M059J (cell line): ENCODE data around the gene PPP1R12A. TPM values are rescaled to one million over a fixed set of nuclear protein-coding genes. Genes with fewer than 3 reads are reported as not detected.
A peak's percentile ranks its signal among the peaks of the same experiment; 100 is the strongest.

Source experiments
- DNase-seq: peaks from one replicate; pipeline ENCODE4 v3.0.0-alpha.2; 2012; ENCODE audit warnings: low read depth
- total RNA-seq: library from RNA; depleted of rRNA; stranded (reverse); fragments of >200 nt; shearing (Covaris generic); gene quantifications from 2 replicates; pipeline ENCODE4 v1.2.3, GENCODE V29; 2014; rRNA removed

Gene PPP1R12A
- total RNA-seq, 1 experiment from 2014 or later, result 68.5 TPM

DNA sequence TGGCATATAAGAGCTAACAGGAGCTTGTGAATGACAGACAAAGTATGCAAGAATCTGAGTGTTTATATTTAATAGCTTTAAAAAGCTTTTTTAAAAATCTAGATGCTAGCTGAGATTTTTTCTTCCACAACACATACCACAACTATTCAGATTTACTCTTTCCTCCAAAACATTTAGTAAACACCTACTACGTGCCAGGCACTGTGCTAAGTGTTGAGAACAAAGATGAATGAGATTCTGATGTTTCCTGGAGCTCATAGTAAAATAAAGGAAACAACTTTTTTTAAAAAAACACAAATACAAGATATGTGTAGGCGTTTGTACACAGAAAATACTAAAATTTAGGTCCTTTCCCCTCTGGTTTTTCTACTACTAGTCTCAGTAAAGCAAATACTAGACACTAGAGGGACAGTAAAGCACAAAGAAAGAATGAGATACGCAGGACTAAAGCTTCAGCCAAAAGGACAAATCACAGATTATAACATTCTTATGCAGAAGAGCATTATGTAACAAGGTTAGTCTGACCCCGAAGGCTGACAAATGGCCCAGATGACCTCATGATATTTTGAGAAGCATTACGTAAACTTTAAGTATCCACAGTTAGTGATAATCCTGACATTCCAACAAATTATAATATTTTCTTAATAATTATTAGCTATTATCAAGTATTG is 165.6 kb downstream of the PPP1R12A start:
- DNase-seq, result no peak

DNA sequence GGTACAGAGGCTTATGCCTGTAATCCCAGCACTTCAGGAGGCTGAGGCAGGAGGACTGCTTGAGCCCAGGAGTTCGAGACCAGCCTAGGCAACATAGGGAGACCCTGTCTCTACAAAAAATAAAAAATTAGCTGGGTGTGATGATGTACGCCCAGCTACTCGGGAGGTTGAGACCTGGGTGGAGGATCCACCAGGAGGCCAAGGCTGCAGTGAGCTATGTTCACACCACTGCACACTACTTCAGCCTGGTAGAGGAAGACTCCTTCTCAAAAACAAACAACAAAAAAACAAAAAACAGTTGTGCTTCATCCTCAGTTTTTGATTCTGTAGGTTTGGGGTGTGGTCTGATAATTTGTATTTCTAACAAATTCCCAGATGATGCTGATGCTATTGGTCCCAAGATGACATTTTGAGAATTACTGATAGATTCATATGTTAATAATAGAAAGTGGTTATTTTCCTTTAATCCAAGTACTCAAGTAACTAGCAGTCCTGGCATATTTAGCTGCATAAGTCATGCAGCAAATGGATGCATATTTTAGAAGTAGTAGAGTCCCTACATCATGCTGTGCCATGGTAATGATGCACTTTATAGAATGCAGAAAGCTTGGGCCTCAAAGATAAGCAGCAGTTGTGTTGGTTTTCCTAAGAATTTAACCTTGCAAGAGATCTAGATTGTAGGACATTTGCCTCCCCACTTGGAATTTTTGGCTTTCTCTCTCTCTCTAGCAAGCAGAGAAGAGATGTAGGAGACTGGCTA is 168.0 kb downstream of the PPP1R12A start:
- no peak for DNase-seq

DNA sequence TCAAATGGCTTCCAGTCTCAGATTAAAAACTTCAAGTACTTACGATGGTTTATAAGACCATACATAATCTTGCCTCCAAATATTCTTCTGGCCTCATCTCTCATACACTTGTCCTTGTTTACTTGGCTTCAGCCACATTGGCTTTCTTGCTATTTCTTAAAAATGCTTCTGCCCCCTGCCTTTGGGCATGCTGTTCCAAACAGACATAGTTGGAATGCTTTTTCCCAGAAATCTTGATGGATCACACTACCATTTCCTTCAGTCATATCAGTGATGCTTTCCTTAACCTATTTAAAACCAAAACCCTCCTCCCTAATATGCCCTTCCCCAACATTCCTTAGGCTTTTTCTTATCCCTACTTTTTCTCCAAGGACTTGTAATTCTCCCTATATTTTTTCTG is 169.7 kb downstream of the PPP1R12A start:
- DNase-seq, result no peak

GRCh38 chr12:79764641-79765040 is 170.3 kb downstream of the PPP1R12A start:
- DNase-seq, result no peak

DNA sequence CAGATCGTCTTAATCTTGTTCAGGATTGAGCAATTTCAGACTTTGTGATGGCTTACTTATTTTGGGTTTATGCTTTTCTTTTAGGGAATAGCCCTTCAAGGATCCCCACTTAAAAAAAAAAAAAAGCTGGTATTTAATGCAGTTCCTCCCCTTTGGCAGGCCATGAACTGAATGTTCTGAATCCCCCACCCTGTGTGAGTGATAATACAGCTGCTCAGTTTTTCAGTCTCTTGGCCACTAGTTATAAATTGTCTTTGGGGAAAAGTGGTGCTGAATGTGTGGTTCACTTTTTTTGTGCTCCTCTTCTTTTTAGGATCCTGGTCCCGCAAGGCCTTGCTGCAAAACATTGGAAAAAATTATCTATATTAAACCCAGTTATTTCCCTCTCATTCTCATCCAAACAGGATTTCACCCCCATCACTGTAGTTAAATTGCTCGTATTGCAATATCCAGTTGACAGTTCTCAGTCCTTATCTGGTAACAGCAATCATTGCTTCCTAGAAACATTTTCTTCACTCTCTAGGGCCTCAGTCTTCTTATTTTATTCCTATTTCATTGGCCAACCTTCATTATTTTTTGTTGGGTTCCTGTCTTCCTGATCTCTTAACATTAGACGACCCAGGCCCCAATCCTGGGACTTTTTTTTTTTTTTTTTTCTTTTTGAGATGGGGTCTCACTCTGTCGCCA is 171.0 kb downstream of the PPP1R12A start:
- DNase-seq, result no peak

- no peak for DNase-seq
These were observed 173.6 kb downstream of the PPP1R12A start for GRCh38 chr12:79761341-79761740.

- DNase-seq, result no peak
These were observed 187.6 kb downstream of the PPP1R12A start for GRCh38 chr12:79747274-79747673.

- peak; percentile 65 for DNase-seq
These were observed 196.8 kb downstream of the PPP1R12A start for GRCh38 chr12:79737875-79738718.

GRCh38 chr12:79732638-79733037 is 202.3 kb downstream of the PPP1R12A start:
- DNase-seq, result no peak

DNA sequence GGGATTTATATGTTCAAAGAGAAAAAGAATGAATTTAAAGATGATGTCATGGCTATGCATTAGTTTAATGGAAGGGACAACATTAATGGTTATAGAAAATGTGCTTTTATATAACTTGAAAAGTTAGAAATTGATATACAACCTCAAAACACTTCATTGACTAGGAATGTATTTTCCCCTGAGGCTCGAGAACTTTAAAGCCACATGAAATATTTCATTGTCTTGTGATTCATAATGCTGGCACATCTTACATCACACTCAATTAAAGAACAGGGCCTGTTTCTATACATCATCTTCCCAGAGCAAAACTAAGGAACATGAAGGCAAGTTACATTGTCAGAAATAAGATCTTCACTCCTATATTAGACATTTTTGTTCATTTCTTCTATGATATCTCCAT is 208.9 kb downstream of the PPP1R12A start:
- peak; percentile 83 for DNase-seq

Other genes with a start within 250 kb of the PPP1R12A start
- 20.7 and 46.3 TPM in 2 replicates for gene PAWR, start 244.1 kb downstream of the PPP1R12A start, total RNA-seq
- gene OTOGL, start 164.4 kb upstream of the PPP1R12A start, total RNA-seq, result 0.15 and 0.71 TPM in 2 replicates